HCT116 (cell line): ENCODE results near the gene HIPK2. TPM values are rescaled to one million over a fixed set of nuclear protein-coding genes. Genes with fewer than 3 reads are reported as not detected.

Source experiments
- ATAC-seq: fragments of 200-7000 bp; cut with Tn5 transposase; 2 replicates; pipeline ENCODE4 v1.9.1; 2020; ENCODE audit warnings: mild to moderate bottlenecking, moderate library complexity
- BruUV-seq: library from RNA; stranded (reverse); fragments of 400-500 nt; replicated peaks from 2 replicates; lab custom pipeline; 2021; lab: Mats Ljungman, UMichigan
- CTCF ChIA-PET: fragments of 300-600 bp; sonication (Branson Sonifier 250); formaldehyde crosslinking; loops from one replicate; lab custom pipeline; 2021; ENCODE audit warnings: antibody characterized with exemption; lab: Charles Lee
- POLR2A ChIA-PET: fragments of 300-600, 350-600 bp; sonication (Branson Sonifier 250); formaldehyde crosslinking; loops from one replicate; lab custom pipeline; 2021; ENCODE audit warnings: antibody characterized with exemption; lab: Charles Lee
- RAD21 ChIA-PET, 2 experiments: fragments of 300-600 bp; sonication (Branson Sonifier 250); formaldehyde crosslinking; loops; one replicate each; lab custom pipeline; 2023; ENCODE audit warnings: low total read pairs in 2 of 2; ENCODE audit not compliant: uncharacterized antibody in 2 of 2, unreplicated experiment in 2 of 2, low non-redundant PET in 1 of 2; lab: Charles Lee
- DNase-seq: peaks from one replicate; pipeline ENCODE4 v3.0.0-alpha.2; 2010; ENCODE audit warnings: low read depth, low spot score
- H2AFZ ChIP-seq: fragments of 200-600 bp; shearing (Covaris generic), sonication (generic); 2 replicates; pipeline ENCODE4 v1.6.1; 2017; ENCODE audit warnings: low read depth, mixed run types, mixed read lengths, antibody characterized with exemption, low read length; ENCODE audit not compliant: poor library complexity, severe bottlenecking
- H3K27ac ChIP-seq: 2 replicates; pipeline ENCODE4 v1.5.1; 2012; ENCODE audit warnings: low read depth, low read length
- H3K27me3 ChIP-seq: fragments of 200-600 bp; sonication (generic); 2 replicates; pipeline ENCODE4 v1.6.1; 2016; ENCODE audit warnings: mixed run types, low read length, mixed read lengths; ENCODE audit not compliant: insufficient read depth
- H3K36me3 ChIP-seq, 2 experiments: fragments of 200-500 bp in 1 of 2; fragments of 200-600 bp in 1 of 2; sonication (Bioruptor generic) in 1 of 2; sonication (generic) in 1 of 2; 2 replicates each; pipeline versions ENCODE4 v1.5.1 to v1.6.1; 2014 to 2016; ENCODE audit warnings: low read length in 2 of 2, inconsistent platforms in 1 of 2, mixed read lengths in 1 of 2, mixed run types in 1 of 2; ENCODE audit not compliant: insufficient read depth in 2 of 2, control insufficient read depth in 1 of 2
- H3K4me1 ChIP-seq, 2 experiments: fragments of 200-600 bp in 1 of 2; sonication (generic) in 1 of 2; 2 replicates each; pipeline versions ENCODE4 v1.5.1 to v1.6.1; 2012 to 2017; ENCODE audit warnings: low read length in 2 of 2, inconsistent platforms in 1 of 2, mild to moderate bottlenecking in 1 of 2, mixed read lengths in 1 of 2, mixed run types in 1 of 2, moderate library complexity in 1 of 2; ENCODE audit not compliant: insufficient read depth in 2 of 2, control insufficient read depth in 1 of 2
- H3K4me2 ChIP-seq: fragments of 200-600 bp; sonication (generic); 2 replicates; pipeline ENCODE4 v1.6.1; 2017; ENCODE audit warnings: mixed run types, low read length, mixed read lengths
- H3K4me3 ChIP-seq, 2 experiments: fragments of 200-600 bp in 1 of 2; sonication (generic) in 1 of 2; replicated peaks in 1 of 2; 2 replicates each; pipeline ENCODE4 v1.5.1; 2011 to 2016; ENCODE audit warnings: low read length in 2 of 2, control low read depth in 1 of 2, low read depth in 1 of 2, mild to moderate bottlenecking in 1 of 2, mixed read lengths in 1 of 2, mixed run types in 1 of 2
- H3K79me2 ChIP-seq: fragments of 200-600 bp; sonication (generic); 2 replicates; pipeline ENCODE4 v1.6.1; 2017; ENCODE audit warnings: mild to moderate bottlenecking, mixed run types, low read length, moderate library complexity, mixed read lengths; ENCODE audit not compliant: insufficient read depth
- H3K9ac ChIP-seq: fragments of 200-600 bp; sonication (generic); 2 replicates; pipeline ENCODE4 v1.6.1; 2016; ENCODE audit warnings: low read length, mixed read lengths
- H3K9me2 ChIP-seq: fragments of 200-600 bp; sonication (generic), shearing (Covaris generic); 2 replicates; pipeline ENCODE4 v1.6.1; 2017; ENCODE audit warnings: mixed run types, mild to moderate bottlenecking, moderate library complexity; ENCODE audit not compliant: insufficient read depth
- H3K9me3 ChIP-seq, 2 experiments: fragments of 200-500 bp in 1 of 2; fragments of 200-600 bp in 1 of 2; sonication (Bioruptor generic) in 1 of 2; sonication (generic) in 1 of 2; 2 replicates each; pipeline ENCODE4 v1.6.1; 2014 to 2017; ENCODE audit warnings: low read length in 2 of 2, mixed read lengths in 2 of 2, inconsistent platforms in 1 of 2, low read depth in 1 of 2, mild to moderate bottlenecking in 1 of 2, mixed run types in 1 of 2, moderate library complexity in 1 of 2; ENCODE audit not compliant: control insufficient read depth in 1 of 2, insufficient read depth in 1 of 2
- H4K20me1 ChIP-seq: fragments of 200-600 bp; sonication (generic), shearing (Covaris generic); 2 replicates; pipeline ENCODE4 v1.6.1; 2017; ENCODE audit warnings: mixed run types, mild to moderate bottlenecking, moderate library complexity; ENCODE audit not compliant: insufficient read depth
- CBX3 ChIP-seq: IDR thresholded peaks from 2 replicates; pipeline ENCODE4 v1.6.1; 2012; ENCODE audit warnings: low read depth
- EGR1 ChIP-seq: IDR thresholded peaks from 2 replicates; pipeline ENCODE4 v1.6.1; 2012; ENCODE audit warnings: low read depth
- ELF1 ChIP-seq: IDR thresholded peaks from 2 replicates; pipeline ENCODE4 v1.6.1; 2012; ENCODE audit warnings: low read depth, borderline replicate concordance
- EZH2phosphoT487 ChIP-seq: fragments of 200-600 bp; IDR thresholded peaks from 2 replicates; pipeline ENCODE4 v1.6.1; 2018; ENCODE audit warnings: antibody characterized with exemption, borderline replicate concordance
- FOSL1 ChIP-seq: IDR thresholded peaks from 2 replicates; pipeline ENCODE4 v1.6.1; 2012; ENCODE audit warnings: low read depth
- JUND ChIP-seq: IDR thresholded peaks from 2 replicates; pipeline ENCODE4 v1.6.1; 2012
- POLR2A ChIP-seq: IDR thresholded peaks from 2 replicates; pipeline ENCODE4 v1.7.0; 2011; ENCODE audit warnings: borderline replicate concordance; ENCODE audit not compliant: insufficient read depth, insufficient read length; ENCODE audit errors: extremely low read depth
- POLR2AphosphoS5 ChIP-seq: IDR thresholded peaks from 2 replicates; pipeline ENCODE4 v1.6.1; 2011; ENCODE audit warnings: mild to moderate bottlenecking, low read depth, low read length, moderate library complexity
- RAD21 ChIP-seq: IDR thresholded peaks from 2 replicates; pipeline ENCODE4 v1.6.1; 2012; ENCODE audit warnings: low read depth, mild to moderate bottlenecking
- SRF ChIP-seq: IDR thresholded peaks from 2 replicates; pipeline ENCODE4 v1.6.1; 2012; ENCODE audit warnings: low read depth
- TCF7L2 ChIP-seq: IDR thresholded peaks from 2 replicates; pipeline ENCODE4 v1.7.0; 2011; ENCODE audit warnings: borderline replicate concordance, inconsistent platforms; ENCODE audit not compliant: insufficient read depth, insufficient read length; ENCODE audit errors: extremely low read depth
- YY1 ChIP-seq: IDR thresholded peaks from 2 replicates; pipeline ENCODE4 v1.6.1; 2011; ENCODE audit warnings: low read length, low read depth, moderate library complexity, mild to moderate bottlenecking; ENCODE audit not compliant: insufficient replicate concordance; ENCODE audit errors: extremely low read depth
- ZBTB33 ChIP-seq: IDR thresholded peaks from 2 replicates; pipeline ENCODE4 v1.6.1; 2011; ENCODE audit warnings: mild to moderate bottlenecking, low read length, moderate library complexity; ENCODE audit not compliant: insufficient replicate concordance; ENCODE audit errors: extremely low read depth
- ZFX ChIP-seq: fragments of 450-650 bp; IDR thresholded peaks from 2 replicates; pipeline ENCODE4 v1.6.1; 2017
- ZNF274 ChIP-seq: fragments of 200-500 bp; sonication (Bioruptor generic); IDR thresholded peaks from 2 replicates; pipeline ENCODE4 v1.6.1; 2014; ENCODE audit warnings: mild to moderate bottlenecking, low read depth, low read length, inconsistent platforms
- intact Hi-C: fragments of 100-400 bp; cut with micrococcal nuclease; formaldehyde crosslinking; loops from 2 replicates; pipeline ENCODE4 v1.10.0; 2022
- total RNA-seq: library from RNA; stranded (reverse); gene quantifications from one replicate; pipeline ENCODE4 v1.2.1, GENCODE V29; 2021; ENCODE audit not compliant: unreplicated experiment

HIPK2 gene
- total RNA-seq, 1 experiment from 2014 or later, result 49.5 TPM

- H3K79me2 ChIP-seq, result no peaks in the 10 kb centered on the region
- H3K9me2 ChIP-seq, result no peaks in the 10 kb centered on the region
- H3K9me3 ChIP-seq, result no peaks in the 10 kb centered on the region
- no TSS peak for BruUV-seq
- H3K4me2 ChIP-seq, result no peak overlapping the region
- H3K36me3 ChIP-seq, result no peaks in the 10 kb centered on the region
- ChIA-PET CTCF (interaction anchor here (1.0 kb wide), 1 partner anchor 107 kb away, joined by 3 read pairs; no protein-coding TSS in a partner anchor), RAD21 (no interaction called here), POLR2A (no interaction called here)
- DNase-seq, result no peak
- H4K20me1 ChIP-seq, result no peaks in the 10 kb centered on the region
- intact Hi-C loops, result no loop called here
- H3K9ac ChIP-seq, result no peak overlapping the region
- no peak overlapping the region for H2AFZ ChIP-seq
- H3K27ac ChIP-seq, result no peak overlapping the region
- no peak for ATAC-seq
- TF ChIP-seq EGR1, result no peak
- no peak for TF ChIP-seq RAD21
- TF ChIP-seq ZFX, result no peak
- no peak for TF ChIP-seq ELF1
- TF ChIP-seq SRF, result no peak
- TF ChIP-seq FOSL1, result no peak
- no peak for TF ChIP-seq YY1
- no peak for TF ChIP-seq JUND
- TF ChIP-seq POLR2A, result no peak
- TF ChIP-seq EZH2phosphoT487, result no peak
- TF ChIP-seq CBX3, result no peak
- TF ChIP-seq ZNF274, result no peak
- no peak for TF ChIP-seq ZBTB33
- no peak for TF ChIP-seq TCF7L2
- no peak for TF ChIP-seq POLR2AphosphoS5
- no peaks in the 10 kb centered on the region for H3K4me1 ChIP-seq
- no peak overlapping the region for H3K4me3 ChIP-seq
- no peaks in the 10 kb centered on the region for H3K27me3 ChIP-seq
Measured at GRCh38 chr7:139541600-139542307, 236.0 kb downstream of the HIPK2 start.
